Measurements from ENCODE around the gene SLCO3A1.
"Not testable (repeated sequence)": the region's sequence is repeated elsewhere in the genome, so short reads cannot be mapped to it uniquely, and the experiment has no call there.

The SLCO3A1 gene

DNA sequence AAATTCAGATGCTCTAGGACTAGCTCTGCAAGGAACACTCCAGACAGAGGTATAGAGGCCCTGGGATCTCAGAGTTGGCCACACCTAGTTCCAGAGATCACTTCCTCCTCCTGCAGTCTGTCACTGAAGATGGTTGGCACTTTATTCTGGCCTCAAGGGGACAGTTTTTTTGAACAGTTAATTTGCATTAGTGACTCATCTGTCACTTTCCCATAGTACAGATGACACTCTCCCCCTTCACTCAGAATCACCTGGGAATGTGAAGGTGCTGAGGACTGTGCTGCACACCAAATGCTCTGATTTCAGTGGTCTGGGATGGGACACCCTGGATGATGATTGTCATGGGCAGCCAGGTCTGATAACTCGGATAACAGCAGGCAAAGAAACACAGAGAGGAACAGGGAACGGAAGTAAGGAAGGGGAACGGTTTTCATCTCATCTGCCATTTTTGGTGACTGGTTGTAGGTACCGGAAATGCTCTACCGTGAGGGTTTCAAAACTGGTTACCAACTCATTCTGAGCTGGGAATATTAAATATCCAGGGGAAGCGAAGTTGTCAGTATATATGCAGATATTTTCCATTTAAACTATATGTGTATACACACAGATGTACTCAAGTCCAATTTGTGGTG lies 307.6 kb downstream of the SLCO3A1 start:
- DNase-seq (ENCODE audit: low spot score) = no peak

DNA sequence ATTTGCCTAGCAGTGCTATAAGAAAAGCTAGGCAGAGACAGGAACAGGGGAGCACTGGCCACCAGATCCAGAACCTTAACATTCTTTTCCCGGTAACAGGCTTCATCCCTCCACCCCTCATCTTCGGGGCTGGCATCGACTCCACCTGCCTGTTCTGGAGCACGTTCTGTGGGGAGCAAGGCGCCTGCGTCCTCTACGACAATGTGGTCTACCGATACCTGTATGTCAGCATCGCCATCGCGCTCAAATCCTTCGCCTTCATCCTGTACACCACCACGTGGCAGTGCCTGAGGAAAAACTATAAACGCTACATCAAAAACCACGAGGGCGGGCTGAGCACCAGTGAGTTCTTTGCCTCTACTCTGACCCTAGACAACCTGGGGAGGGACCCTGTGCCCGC lies 309.1 kb downstream of the SLCO3A1 start:
- no peak for DNase-seq (ENCODE audit: low spot score)

GRCh38 chr15:92163641-92164040 lies 310.1 kb downstream of the SLCO3A1 start:
- DNase-seq (ENCODE audit: low spot score) = peak; percentile 17

DNA sequence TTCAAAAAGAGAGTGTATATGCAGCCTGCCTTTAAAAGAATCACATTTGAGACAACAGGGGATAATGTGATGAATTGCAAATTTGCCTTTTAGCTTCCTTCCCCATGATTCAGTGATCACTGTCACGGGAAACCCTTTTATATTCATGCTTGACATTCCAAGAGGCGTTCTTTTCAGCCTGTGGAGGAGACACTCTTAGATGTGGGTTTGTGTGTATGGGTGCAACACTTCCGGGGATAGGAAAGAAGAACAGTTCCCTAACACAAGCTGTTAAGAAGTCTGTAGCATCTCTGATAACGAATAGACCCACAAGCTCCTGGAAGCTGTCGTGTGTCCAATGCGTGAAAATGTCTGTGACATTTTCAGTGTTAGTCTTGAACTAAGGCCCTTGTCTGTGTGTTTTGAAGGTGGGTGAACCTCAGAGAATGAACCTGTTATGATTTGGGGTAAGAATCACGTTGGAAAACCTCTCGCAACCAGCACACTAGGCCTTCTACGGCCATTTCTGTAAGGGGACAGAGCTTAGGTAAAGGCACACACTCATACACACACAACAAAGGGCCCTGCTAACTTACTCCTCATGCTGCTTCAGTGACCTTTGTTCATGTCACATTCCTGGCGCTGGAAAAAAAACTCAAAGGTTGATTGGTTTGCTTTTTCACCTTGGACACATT lies 311.0 kb downstream of the SLCO3A1 start:
- peak; percentile 32 for DNase-seq (ENCODE audit: low spot score)

DNA sequence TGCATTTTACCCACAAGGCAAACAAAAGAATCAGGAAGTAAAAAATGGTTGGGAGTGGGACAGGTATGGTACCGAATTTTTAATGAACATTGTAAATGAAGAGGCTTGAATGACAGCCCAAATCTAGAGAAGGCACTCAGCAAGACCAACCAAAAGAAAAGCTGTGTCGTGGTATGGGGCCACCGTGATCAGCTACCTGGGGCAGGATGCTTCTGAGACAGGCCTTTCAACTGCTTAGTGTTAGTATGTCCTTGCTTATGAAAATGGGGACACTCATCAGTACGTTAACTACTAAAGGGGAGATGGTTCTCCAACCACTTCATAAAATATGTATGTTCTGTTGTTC lies 311.5 kb downstream of the SLCO3A1 start:
- no peak for DNase-seq (ENCODE audit: low spot score)

DNA sequence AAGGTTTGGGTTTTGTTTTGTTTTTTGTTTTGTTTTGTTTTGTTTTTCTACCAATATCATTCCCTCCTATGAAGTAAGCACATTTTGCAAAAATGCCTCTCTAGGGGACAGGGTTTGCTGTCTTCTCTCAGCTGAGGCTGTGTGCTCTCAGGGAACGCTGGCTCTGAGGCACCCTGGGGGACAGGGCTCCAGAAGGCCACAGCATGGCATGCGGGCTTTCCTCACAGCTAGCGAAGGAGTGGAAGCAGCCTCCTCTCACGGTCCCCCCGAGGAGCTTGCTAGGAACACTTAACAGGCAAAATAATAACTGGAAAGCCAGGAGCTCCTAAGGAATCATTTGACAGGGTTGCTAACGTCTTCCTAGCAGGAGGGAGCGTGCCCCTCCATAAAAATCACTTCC lies 312.5 kb downstream of the SLCO3A1 start:
- no peak for DNase-seq (ENCODE audit: low spot score)

DNA sequence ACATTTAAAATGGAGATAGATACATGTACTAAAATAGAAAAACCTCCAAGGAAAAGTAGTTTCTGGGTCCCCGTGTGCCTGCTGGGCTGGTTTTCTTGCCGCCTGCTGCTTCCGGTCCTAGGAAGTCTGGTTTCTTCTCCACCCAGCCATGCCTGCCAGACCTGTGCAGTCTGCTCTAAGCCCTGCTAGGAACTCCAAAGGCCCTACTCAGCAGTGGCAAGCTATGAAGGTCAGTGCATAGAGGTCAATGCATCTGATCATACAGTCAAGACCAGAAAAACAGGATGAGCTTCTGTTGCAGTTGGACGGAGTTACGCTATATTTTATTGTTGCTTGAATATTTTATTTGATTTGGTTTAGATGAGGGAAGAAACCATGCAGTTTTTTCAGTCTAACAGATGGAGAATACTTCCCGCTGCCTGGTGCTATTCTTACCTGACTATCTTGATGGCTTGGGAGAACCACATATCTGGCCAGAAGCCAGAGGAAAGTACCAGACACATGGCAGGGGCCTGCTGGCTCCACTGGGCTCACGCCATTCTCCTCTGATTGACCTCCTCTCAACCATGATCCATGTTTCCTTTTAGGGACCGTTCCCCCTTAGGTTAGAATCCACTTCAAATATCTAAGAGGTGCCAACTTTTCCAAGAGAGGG lies 313.4 kb downstream of the SLCO3A1 start:
- DNase-seq (ENCODE audit: low spot score) = no peak

DNA sequence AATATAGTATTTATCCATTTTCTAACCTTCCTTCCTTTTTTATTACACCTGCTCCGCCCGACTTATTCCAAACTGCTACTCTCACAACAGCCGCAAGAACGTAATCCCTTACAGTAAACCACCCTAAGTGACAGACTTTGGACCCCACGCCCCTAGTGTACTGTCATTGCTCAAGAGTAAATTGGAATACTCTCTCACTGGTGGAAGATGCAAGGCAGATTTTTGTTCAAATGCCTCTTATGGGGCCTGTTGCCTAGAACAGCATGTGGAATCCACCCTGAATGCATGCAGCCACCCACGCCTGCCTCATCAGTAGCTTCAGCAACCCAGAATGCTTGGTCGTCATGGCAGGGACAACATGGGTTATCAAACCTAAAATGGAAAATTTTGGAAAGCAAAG lies 313.9 kb downstream of the SLCO3A1 start:
- no peak for DNase-seq (ENCODE audit: low spot score)

- no peak for DNase-seq (ENCODE audit: low spot score)
Measured at GRCh38 chr15:92168066-92168683, 314.7 kb downstream of the SLCO3A1 start.

DNA sequence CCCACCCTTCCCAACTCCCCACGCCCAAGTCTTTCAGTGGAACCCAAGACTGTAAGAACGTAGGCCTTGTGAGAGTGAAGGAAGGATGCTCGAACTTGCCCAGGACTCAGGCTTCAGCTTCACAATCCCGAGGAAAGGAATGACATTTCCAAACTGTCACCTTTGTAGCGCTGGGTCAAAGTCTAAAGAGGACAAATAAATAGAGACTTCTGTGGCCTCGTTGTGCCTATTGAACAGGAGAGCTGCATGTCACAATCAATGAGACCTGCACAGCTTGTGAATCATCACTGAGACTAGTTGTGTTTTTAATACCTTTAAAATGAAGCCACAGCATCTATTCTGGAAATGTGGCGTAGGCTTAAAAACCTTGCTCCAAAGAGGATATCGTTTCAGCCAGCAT lies 317.4 kb downstream of the SLCO3A1 start:
- no peak for DNase-seq (ENCODE audit: low spot score)

- DNase-seq (ENCODE audit: low spot score) = no peak
Measured at GRCh38 chr15:92178911-92179310, 325.4 kb downstream of the SLCO3A1 start.

DNA sequence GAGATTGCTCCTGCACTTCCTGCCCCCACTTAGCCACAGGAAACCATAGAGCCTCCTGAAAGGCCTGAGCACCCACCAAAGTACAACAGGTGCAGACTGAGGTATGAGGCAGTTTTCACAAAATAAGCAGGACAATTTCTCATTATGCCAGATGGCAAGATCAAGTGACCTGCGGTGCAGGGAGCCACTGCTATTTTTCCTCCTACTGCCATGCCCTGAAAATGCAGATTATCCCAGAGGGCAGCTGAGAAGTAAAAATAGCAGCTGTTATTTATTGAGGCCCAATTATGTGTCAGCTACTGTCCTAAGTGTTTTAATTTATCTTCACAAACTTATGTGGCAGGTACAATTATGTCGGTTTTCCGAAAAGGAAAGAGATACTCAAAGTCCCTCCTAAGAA lies 330.6 kb downstream of the SLCO3A1 start:
- DNase-seq (ENCODE audit: low spot score) = no peak

DNA sequence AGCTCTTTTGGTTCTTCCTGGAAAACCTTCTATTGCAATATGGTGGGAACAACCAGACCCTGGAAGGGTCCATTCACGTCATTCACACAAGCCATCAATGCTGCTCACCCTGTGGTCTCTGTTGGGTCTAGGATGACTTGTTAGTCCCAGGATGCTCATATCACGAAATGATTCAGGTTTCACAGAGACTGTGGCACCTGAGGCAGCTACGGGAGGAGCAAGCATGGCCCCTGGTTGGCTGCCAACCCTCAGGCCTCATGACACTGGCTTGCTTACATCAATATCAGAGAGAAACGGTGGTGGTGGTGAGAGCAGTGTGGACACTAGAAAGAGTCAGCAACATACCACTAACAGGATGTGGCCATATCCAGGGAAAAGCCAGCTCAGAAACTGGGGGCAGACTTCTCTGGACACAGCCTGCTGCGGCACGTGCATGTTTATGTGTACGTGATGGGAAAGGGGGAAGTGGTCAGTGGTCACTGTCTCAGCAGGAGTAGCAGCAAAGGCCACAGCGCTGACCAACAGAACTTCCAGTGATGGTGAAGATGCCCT lies 331.2 kb downstream of the SLCO3A1 start:
- peak; percentile 1 for DNase-seq (ENCODE audit: low spot score)

- no peak for DNase-seq (ENCODE audit: low spot score)
Measured at GRCh38 chr15:92187975-92188374, 334.5 kb downstream of the SLCO3A1 start.

DNA sequence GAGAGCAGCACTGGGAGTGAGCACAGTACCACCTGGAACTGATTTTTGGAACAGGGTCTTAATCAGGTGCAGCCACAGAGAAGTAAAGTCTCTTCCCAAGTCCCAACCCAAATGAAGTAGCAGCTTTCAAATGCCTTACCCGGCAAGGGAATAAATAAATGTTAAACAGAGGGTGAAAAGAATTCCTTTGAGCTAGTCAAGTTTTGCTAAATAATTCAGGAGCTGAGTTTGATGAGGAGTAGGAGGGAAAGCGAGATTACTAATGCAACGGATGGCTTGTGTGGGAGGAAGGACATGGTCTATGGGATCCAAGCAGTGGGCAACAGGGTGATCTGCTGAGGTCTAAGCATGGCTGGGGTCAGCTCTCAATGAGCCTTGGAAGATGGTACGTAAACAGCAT lies 335.7 kb downstream of the SLCO3A1 start:
- no peak for DNase-seq (ENCODE audit: low spot score)

DNA sequence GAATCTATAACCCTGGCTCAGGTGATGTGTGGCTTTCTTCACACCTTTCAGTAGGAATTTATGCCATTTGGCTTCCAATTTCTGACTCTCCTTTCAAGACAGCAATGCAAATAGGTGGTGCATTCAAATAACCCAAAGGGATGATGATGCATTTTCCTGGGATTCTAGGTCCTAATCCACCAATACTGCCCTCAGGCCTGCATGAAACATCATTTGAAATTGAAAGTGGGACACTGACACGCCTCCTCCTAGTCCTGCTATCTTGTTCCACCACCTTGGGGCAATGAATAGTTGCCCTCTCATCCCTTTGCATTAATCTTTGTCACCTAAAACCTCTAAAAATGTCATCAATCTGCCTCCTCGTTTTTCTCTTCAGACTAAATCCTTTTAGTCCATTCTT lies 341.7 kb downstream of the SLCO3A1 start:
- no peak for DNase-seq (ENCODE audit: low spot score)

DNA sequence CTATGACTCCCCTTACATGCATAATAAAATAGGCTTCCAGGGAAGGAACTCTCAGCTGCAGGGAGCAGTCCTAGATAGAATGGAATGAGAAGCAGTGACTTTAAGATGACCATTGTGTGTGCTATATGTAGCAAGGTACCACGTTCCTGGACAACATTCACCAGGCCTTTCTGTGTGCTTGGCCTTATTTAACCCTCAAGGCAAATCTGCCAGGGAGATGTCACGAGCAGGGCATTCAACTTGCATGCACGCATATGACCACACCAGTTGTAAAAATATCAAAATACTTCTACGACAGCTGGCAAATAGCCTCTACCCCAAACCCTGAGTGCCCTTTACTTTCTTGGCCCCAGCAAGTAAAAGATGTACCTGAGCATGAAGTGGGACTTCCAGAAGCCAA lies 342.8 kb downstream of the SLCO3A1 start:
- no peak for DNase-seq (ENCODE audit: low spot score)

- no peak for DNase-seq (ENCODE audit: low spot score)
Measured at GRCh38 chr15:92197746-92198145, 344.2 kb downstream of the SLCO3A1 start.

DNA sequence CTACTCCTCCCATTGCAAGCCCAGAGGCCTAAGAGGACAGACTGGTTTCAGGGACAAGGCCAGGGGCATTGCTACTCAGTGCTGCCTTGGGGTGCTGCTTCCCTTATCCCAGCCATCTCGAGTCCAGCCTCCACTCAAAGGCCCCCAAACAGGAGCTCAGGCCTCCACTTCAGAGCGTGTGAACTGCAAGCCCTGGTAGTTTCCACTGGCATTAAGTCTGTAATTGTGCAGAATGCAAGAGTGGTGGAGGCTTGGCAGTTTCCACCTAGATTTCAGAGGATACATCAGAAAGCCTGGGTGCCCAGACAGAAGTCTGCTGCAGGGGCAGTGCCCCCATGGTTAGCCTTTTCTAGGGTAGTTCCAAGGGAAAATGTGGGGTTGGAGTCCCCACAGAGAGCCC lies 347.4 kb downstream of the SLCO3A1 start:
- no peak for DNase-seq (ENCODE audit: low spot score)

DNA sequence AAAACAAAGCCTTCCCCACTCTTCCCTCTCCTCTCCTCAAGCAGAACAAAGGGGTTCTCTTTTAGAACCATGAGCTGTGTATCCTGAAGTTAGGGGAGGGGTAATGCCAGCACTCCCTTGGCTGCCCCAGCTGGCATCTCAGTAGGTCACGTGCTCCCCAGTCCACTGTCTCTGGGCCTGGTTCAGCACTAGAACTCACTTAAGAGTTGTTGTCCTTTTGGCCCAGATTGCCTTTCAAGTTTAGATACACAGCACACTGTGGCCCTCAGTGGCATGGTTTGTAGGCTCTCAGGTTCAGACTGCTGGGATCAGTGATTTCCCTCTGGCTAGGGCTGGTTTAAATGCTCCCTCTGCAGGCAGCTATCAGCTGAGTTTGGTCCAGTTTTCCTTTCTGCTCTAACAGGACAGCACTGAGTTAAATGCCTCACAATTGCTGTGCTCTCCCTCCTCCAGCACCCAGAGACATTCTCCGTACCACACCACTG lies 351.8 kb downstream of the SLCO3A1 start:
- DNase-seq (ENCODE audit: low spot score) = no peak

GRCh38 chr15:92207601-92208000 lies 354.1 kb downstream of the SLCO3A1 start:
- not testable (repeated sequence) for DNase-seq (ENCODE audit: low spot score)
